Frontal cortex (tissue), 4 donors: Measurements from ENCODE around the gene RCAN2. TPM values are rescaled to one million over a fixed set of nuclear protein-coding genes. Genes with fewer than 3 reads are reported as not detected.

ENCODE experiments used
- DNase-seq, 2 donors: peaks; one replicate each; pipeline ENCODE4 v3.0.0; 2012; ENCODE audit warnings: low spot score in 2 of 2
- FAIRE-seq: peaks from 2 replicates; lab custom pipeline; 2012; peaks lifted over from hg19 to GRCh38; lab: Jason Lieb, UNC
- total RNA-seq: library from RNA; depleted of rRNA; stranded (reverse); fragments of >200 nt; gene quantifications from one replicate; pipeline ENCODE4 v1.2.3, GENCODE V29; 2014
- donor health status: control.
- donor health status: control.
- donor health status: control.

The RCAN2 gene
- total RNA-seq, 1 donor from 2014 or later, result 15.1 TPM

DNA sequence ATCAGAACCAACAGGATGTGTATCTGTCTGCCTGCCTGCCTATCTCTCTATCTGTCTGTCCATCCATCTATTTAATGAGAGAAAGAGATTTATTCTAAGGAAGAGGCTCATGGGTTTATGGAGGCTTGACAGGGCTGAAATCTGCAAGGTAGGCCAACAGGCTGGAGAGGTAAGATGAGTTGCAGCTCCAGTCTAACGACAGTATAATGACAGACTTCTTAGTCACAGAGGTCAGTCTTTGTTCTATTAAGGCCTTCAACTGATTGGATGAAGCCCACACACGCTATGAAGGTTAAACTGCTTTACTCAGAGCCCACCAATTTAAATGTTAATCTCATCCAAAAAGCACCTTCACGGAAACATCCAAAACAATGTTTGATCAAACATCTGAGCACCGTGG is 220.1 kb downstream of the RCAN2 start:
- FAIRE-seq (no peak), DNase-seq (no peak)

DNA sequence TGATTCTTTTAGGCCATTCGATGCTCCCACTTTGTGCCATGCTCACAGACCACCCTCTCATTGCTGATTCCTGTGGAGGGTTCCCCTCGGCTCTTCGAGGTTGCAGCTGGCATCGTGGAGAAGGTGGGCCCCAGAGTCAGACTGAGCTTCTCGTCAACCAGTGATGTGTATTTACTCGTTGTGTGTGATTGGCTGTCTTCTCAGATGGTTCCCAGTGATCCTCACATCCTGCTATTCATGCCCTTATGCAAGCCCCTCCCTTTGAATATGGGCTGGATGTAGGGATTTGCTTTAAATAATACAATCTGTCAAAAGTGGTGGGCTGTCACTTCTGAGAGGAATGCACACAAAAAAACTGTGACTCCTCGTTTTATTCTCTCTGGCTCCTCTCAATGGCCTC is 220.9 kb downstream of the RCAN2 start:
- FAIRE-seq, result no peak
- DNase-seq, result no peak

DNA sequence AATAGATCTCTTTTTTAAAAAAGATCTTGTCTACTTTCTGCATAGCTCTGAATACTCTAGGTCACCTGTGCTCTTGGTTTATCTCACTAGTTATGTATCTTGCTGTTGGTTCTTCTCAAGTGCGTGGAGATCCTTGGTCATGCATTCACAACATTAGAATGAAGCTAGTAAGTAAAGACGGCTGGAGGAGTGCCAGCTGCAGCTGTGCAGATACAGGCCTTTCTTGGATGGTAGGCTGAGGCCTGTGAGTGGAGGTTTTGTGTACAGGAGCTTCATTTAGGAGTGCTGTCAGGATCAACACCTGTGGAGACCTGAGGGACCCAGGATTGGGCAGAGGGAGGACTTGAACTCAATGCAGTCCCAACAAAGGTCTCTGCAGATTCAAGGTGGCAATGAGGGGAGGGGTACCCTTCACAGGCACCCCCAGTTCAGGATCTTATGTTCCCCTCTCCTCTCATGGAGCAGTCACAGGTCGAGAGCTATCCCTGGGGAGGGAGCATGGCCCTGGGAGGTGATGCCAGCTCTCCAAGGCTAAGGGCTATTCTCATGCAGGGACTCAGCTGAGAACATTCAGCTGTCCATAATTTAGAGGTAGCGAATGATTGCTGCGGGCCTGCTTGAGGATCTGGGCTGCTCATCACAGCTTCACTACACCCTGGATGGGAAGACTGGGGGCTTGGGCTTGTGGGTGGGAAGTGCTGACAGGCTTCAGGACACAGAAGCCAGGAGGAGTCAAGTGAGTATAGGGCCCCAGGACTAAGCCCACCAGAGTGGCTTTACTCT is 221.6 kb downstream of the RCAN2 start:
- FAIRE-seq (no peak), DNase-seq (no peak)

DNA sequence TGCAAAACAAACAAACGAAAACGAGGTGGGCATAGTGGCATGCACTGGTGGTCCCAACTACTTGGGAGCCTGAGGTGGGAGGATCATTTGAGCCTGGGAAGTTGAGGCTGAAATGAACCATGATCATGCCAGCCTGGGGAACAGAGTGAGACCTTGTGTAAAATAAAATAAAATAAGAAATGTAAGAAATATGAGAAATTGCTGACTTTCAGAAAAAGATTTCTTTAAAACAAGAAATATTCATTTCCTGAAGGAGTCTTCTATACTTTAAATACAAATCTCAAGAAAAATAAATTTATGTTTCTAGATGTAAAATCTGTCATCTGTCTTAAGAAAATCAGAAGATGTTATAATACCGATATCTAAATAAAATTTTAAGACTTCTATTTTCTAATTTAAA is 223.7 kb downstream of the RCAN2 start:
- FAIRE-seq, result peak; percentile 85
- no peak for DNase-seq

DNA sequence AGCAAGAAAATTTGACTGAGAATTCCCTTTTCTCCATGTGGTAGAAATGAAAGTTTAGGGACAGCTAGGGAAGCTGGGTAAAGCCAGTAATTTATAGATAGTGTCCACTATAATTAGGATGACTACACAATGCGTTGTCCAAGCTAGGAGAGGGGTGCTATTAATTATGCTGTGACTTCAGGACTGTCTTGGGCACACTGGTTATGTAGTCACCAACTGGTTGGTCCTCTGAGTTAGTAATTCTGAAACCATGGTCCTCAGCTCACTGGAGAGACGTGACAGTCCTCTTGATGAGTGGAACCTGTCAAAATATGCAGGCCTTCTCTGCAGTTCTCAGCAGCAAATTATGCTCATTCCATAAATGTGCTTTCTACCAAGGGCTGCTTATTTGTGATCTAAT is 225.9 kb downstream of the RCAN2 start:
- no peak for FAIRE-seq
- DNase-seq, result no peak

DNA sequence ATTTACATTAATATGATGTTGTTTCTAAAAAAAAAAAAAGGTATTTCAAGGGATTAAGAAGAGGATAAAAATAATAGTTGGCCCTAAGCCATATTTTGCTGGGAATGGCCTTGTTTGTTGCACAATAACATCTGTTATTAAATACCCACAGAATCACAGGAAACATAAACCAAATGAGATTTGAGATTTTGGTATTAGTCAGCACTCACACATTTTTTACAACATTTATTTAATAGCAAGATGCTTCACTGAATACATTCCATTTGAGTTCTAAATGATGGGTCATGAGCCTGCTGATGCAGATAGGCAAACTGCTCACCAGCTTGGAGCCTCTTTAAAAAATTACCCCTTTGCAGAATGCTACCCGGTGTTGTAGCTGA is 227.6 kb downstream of the RCAN2 start:
- FAIRE-seq (no peak), DNase-seq (no peak)

DNA sequence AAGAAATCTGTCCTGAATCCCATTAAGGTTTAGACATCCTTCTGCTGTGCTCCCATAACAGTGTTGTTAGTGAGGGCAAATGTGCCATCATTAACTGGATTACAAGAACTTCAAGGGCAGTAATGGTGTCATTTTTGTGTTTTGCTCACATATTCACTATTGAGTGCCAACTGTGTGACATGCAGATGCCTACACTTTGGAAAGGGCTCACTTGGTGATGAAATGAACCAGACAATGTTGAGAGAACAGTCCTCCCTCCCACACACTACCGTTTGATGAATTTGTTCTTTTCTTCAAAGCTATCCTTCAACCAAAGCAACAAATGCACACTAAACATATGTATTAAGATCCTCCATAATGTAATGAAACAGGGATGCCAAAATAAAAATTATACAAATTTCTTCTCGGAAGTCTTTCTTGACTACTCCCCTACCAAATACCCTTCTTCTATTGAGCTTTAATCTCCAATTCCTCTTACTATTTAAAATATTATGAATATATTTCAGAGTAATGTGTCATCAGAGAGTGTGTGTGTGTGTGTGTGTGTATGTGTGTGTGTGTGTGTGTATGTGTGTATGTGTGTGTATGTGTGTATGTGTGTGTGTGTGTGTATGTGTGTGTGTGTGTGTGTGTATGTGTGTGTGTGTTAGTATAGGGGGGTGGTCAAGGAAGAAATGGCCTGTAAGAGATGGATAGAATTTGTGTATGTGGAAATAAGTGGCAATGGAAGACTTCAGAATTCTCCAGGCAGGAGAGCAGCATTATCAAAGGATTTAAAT is 228.1 kb downstream of the RCAN2 start:
- FAIRE-seq (no peak), DNase-seq (no peak)

DNA sequence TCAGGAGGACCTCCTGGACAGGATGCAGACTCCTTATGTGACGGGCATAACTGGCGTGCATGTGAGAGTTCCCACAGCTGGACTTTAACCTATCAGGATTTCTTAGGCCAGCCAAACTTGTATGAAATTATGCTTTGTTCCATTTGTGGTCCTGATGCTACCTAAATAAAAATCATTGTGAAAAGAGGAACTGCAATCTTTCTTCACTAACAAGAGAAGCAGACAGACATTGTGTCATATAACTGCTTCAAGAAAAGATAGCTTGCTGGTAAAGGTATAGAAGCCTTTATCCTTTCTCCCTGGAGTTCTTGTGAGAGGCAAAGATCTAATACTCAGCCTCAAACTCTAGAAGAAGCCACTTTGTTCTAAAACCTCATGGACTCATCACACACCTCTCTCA is 233.0 kb downstream of the RCAN2 start:
- FAIRE-seq (no peak), DNase-seq (no peak)

DNA sequence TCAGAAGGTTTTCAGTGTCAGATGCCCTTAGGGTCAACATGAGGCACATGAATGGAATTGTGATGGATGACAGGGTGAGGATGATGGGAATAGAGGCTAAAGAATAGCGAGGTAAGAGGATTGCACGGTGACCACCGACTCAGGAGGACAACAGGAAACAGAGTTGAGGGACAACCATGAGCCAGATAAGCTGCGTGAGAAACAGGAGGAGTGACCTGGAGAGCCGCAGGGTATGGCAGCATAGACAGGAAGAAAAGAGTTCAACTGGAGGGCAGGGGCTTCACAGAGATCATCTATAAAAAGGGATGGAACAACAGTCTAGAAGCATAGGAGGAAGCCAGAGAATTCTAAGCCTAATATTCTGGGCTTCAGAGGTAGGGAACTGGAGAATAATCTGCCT is 235.7 kb downstream of the RCAN2 start:
- FAIRE-seq (no peak), DNase-seq (no peak)

DNA sequence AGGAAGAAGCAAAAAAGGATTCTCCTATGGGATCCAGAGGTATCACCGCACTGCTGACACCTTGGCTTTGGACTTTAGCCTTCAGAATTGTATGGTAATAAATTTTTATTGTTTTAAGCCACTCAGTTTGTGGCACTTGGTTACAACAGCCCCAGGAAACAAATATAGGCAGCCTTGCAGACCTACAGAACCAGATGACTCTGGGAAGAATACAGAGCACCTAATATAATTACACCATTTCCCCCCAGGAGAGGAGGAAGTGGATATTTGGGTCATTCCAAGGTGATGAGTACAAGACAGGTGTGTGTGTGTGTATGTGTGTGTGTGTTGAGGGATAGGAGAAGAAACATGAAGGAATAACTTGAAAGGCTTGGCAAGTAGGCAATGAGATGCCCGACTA is 236.3 kb downstream of the RCAN2 start:
- FAIRE-seq (no peak), DNase-seq (no peak)

DNA sequence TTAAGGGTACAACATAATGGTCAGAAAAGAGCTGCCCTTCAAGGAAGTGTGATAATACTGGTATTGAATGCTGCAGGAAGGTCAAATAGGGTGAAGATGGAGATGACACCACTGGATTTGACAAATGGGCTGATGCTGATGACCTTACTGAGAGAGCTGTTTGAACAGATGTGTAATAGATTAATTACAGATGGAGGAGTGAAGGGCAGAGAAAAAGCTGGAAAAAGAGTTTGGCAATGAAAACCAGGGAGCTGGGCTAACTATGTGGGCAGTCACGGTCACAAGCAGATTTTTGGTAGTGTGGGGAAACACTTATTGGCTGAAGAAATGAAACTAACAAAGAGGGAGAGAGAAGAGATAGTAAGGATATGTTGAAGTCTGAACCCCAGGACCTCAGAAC is 236.9 kb downstream of the RCAN2 start:
- FAIRE-seq (no peak), DNase-seq (no peak)

DNA sequence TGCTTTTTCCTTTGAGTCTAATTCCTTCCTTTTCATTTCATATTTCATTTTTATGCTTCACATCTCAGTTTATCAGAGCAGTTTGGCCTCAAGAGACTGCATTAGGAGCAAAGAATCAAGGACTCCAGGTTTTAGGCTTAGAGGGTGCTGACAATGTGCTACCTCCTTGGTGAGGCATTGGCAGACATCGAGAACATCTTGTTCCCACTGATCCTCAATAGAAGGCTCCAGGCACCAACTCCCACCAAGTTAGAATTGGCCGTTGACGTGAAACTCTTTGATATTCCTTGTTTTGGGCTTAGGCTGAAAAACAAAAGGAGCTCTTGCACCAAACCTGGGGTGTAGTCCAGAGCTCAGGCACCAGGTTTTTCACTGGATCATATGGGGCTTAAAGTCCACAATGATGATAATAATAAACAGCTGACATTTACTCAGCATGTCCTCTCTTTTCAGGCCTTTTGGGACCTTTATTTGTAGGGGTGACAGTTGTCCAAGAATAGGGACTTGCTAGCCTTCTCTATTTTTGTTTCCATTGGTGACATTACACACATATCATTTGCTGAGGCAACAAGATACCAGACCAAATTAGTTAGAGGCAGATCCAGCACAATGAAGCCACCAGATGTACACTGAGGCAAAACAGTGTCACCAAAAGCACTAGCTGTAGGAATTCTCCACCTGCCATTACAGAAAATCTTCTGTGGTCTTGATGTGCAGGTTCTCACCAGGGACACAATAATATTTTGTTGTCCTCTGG is 239.5 kb downstream of the RCAN2 start:
- FAIRE-seq, result no peak
- no peak for DNase-seq

DNA sequence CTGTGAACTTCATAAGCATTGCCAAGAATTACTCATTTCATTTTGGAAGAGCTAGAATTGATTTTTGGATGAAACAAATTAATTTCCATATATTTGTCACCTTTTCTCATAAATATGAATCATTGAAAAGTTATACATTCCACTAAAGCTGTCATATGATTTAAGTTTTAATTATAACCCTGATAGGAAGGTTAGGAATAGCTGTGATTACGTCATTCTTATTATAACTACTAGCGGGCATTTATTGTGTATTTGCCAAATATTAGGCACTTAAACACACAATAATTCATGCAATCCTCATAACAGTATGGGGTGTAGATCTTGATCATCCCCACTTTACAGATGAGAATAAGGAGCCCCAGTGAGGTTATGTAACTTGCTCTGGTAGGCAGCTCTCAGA is 243.1 kb downstream of the RCAN2 start:
- no peak for FAIRE-seq

DNA sequence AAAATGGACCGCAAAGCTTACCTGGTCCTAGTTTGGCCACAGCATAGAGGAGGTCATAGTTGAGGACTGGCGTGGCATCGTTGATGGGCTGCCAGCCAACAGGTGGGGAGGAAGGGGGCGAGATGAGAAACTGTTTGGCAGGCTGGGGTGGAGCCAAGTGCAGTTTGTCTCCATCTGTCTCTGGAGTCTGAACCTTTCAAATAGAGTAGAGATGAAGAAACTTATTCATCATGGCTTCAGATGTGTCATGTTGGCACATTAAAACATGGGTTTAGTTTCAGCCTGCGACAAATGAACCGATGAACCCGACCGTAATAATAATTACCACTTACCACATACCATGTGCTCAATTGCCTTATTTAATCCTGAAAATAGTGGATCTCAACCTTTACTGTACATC is 244.5 kb downstream of the RCAN2 start:
- DNase-seq (no peak), FAIRE-seq (no peak)

More for the DNA sequence above, 243.1 kb downstream of the RCAN2 start:
- no peak for DNase-seq

DNA sequence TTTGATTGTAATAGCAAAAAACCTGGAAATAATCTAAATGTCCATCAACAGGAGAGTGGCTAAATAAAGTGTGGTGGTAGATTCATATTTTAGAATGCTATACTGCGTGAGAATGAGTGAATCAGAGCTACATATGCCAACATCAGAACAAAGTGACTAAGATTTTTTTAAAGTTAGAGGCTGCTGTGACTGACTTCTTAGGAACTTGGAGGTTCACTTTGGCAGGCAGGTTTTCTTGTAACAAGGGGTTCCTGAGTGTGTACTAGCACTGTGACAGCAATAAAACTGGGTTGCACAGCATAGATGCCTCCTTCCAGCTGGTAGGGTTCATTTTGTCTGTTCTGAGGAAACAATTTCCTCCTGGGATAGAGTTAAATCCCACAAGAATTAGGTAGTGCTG is 245.2 kb downstream of the RCAN2 start:
- FAIRE-seq (no peak), DNase-seq (no peak)

DNA sequence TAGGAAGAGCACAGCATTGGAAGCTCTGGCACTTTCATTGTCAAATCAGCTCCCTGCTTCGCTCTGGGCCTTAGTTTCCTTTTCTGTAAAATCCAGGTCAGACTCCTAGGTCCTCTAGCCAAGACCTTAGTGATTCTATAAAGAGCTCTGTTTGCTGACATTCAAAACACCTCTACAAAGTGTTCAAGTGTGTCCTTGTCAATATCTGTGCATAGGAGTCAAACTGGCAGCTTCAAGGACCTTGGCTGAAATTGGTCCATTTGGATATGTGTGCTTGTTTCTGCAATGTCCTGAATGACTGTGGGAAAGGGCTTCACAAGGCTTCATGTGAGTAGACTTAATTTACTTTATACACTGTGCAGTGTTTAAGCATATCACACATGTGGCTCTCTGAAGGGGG is 246.6 kb downstream of the RCAN2 start:
- FAIRE-seq, result no peak
- DNase-seq, result no peak

DNA sequence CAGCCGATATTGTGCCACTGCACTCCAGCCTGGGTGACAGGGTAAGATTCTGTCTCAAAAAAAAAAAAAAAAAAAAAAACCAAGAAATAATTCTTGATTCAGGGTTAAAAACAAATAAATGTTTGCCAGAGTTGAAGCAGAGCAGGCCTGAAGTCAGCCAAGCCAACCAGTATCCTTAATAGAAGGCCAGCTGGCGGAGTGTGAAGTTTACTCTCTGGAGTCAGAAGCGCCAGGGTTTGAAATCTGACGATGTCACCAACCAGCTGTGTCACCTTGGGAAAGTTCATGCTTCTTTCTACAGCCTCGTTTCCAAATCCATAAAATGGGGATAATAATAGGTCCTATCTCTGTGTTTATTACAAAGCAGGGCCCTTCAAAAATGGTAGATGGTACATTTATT is 247.5 kb downstream of the RCAN2 start:
- DNase-seq (no peak), FAIRE-seq (no peak)

DNA sequence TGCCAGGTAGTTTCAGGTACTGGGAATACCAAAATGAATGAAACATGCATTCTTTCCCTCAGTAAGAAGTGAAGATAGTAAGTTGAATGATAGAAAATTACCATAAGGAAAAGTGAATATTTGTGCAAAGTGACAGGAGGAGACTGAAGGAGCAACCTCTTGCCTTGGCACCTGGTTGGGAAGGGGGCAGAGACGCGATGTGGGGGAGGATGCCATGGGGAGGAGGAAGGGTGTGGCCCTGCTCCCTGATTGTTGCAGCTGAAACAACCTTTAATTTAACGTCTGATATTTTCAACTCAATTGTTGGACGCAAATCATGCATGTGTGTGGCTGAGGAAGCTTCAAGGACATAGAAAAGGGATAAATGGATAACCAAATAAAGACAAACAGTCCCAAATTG is 248.3 kb downstream of the RCAN2 start:
- DNase-seq (no peak), FAIRE-seq (no peak)

DNA sequence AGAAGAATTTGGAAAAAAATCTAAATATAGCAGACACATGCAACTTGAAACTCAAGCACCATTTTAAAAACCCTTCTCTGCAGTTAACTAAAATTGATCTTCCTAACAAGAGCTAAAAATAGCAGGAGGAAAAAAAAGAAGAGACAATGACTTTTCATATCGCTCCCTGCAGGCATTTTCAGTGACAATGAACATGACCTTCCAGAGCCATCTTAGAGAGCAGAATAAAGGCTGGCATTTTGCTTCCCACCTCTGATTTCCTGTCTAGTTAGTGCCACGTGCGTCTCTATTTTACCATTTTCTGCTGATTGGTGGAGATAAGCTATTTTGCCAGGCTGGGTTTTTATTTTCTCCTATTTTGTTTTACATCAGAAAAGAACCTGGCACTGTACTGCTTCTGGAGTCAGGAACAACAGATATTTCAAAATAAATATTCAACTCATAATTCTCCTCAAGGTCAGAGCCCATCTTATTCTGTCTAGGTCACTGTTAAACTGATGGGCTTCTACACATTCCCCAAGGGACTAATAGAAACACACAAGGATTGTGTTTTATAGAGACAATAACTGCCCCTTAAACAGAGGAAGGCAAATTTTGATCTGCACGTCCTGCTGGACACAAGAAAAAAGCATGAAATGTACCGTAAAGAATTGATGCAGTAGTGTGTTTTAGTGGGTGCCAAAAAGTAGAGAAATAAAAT is 250.2 kb downstream of the RCAN2 start:
- no peak for DNase-seq
- FAIRE-seq, result no peak

DNA sequence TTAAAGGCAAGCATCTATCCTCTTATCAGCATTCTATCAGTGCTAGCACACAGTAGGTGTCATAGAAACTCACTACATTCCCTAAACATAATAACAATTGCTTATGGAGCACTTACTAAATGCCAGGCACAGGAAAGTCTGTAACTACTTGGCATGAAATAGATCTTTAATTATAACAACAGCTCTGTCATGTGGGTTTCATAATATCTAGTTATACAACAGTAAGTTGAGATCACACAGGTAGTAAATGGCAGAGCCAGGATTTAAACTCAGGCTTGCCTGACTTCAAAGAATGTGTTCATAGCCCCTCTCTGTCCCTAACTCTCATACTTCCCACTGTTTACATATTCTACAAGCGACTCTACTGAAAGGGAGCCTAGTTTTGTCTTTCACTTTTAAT is 254.5 kb downstream of the RCAN2 start:
- no peak for FAIRE-seq

More for the DNA sequence above, 254.5 kb downstream of the RCAN2 start:
- DNase-seq, result no peak
